HepG2 (cell line): ENCODE data around the gene TIMM44. TPM values are rescaled to one million over a fixed set of nuclear protein-coding genes. Genes with fewer than 3 reads are reported as not detected.
A peak's percentile ranks its signal among the peaks of the same experiment; 100 is the strongest.

ENCODE experiments used
- CCAR2 ChIP-seq: fragments of 200-400 bp; formaldehyde crosslinking; optimal IDR thresholded peaks from 2 replicates; pipeline ENCODE3; 2018; ENCODE audit warnings: low read depth, mild to moderate bottlenecking, low read length, moderate library complexity
- CEBPG ChIP-seq: IDR thresholded peaks from 2 replicates; pipeline ENCODE4 v1.6.1; 2016
- FOXJ3 ChIP-seq: sonication (generic); formaldehyde crosslinking; IDR thresholded peaks from 2 replicates; pipeline ENCODE4 v1.4.0; 2020; ENCODE audit warnings: missing genetic modification reagents, mild to moderate bottlenecking, borderline replicate concordance
- HNF4G ChIP-seq, 2 experiments: sonication (generic) in 1 of 2; formaldehyde crosslinking in 1 of 2; IDR thresholded peaks; 2 replicates each; pipeline versions ENCODE4 v1.4.0 to v1.6.1; 2011 to 2020; ENCODE audit warnings: borderline replicate concordance in 2 of 2, low read depth in 2 of 2, mild to moderate bottlenecking in 2 of 2, low read length in 1 of 2, missing genetic modification reagents in 1 of 2, moderate library complexity in 1 of 2
- JUND ChIP-seq: sonication (generic); formaldehyde crosslinking; IDR thresholded peaks from 2 replicates; pipeline ENCODE4 v1.8.0; 2022; ENCODE audit warnings: mild to moderate bottlenecking, missing genetic modification reagents
- KDM1A ChIP-seq: IDR thresholded peaks from 2 replicates; pipeline ENCODE4 v1.6.1; 2016; ENCODE audit warnings: missing compliant biosample characterization
- MEIS1 ChIP-seq: sonication (generic); formaldehyde crosslinking; IDR thresholded peaks from 2 replicates; pipeline ENCODE4 v1.9.0; 2021; ENCODE audit warnings: mild to moderate bottlenecking, missing genetic modification reagents, moderate library complexity, borderline replicate concordance
- NFRKB ChIP-seq: fragments of 450-650 bp; IDR thresholded peaks from 2 replicates; pipeline ENCODE4 v1.6.1; 2017
- SMAD1 ChIP-seq: sonication (generic); formaldehyde crosslinking; IDR thresholded peaks from 2 replicates; pipeline ENCODE4 v1.4.0; 2020; ENCODE audit warnings: missing genetic modification reagents, low read depth, mild to moderate bottlenecking, borderline replicate concordance
- SMAD9 ChIP-seq: sonication (generic); formaldehyde crosslinking; IDR thresholded peaks from 2 replicates; pipeline ENCODE4 v1.5.1; 2020; ENCODE audit warnings: mild to moderate bottlenecking, missing genetic modification reagents
- YY1 ChIP-seq: IDR thresholded peaks from 2 replicates; pipeline ENCODE4 v1.6.1; 2011; ENCODE audit warnings: low read length, low read depth, moderate library complexity, mild to moderate bottlenecking; ENCODE audit not compliant: insufficient read depth, insufficient replicate concordance
- ZEB1 ChIP-seq: IDR thresholded peaks from 2 replicates; pipeline ENCODE4 v1.6.1; 2012; ENCODE audit warnings: mild to moderate bottlenecking, low read depth, inconsistent platforms; ENCODE audit not compliant: insufficient replicate concordance
- ZNF382 ChIP-seq: sonication (generic); formaldehyde crosslinking; IDR thresholded peaks from 2 replicates; pipeline ENCODE4 v1.5.0; 2020; ENCODE audit warnings: missing genetic modification reagents, mild to moderate bottlenecking, borderline replicate concordance
- ZNF431 ChIP-seq: sonication (generic); formaldehyde crosslinking; IDR thresholded peaks from 2 replicates; pipeline ENCODE4 v1.9.0; 2022; ENCODE audit warnings: missing genetic modification reagents, low read depth, mild to moderate bottlenecking, borderline replicate concordance
- ZNF569 ChIP-seq: sonication (generic); formaldehyde crosslinking; IDR thresholded peaks from 2 replicates; pipeline ENCODE4 v1.5.0; 2020; ENCODE audit warnings: mild to moderate bottlenecking, missing genetic modification reagents, moderate library complexity, borderline replicate concordance
- ZNF589 ChIP-seq: sonication (generic); formaldehyde crosslinking; conservative IDR thresholded peaks from 2 replicates; pipeline ENCODE4 v1.8.0; 2022; ENCODE audit warnings: mild to moderate bottlenecking, moderate library complexity, missing genetic modification reagents
- ZNF615 ChIP-seq: sonication (generic); formaldehyde crosslinking; IDR thresholded peaks from 2 replicates; pipeline ENCODE4 v1.5.0; 2020; ENCODE audit warnings: mild to moderate bottlenecking, missing genetic modification reagents, borderline replicate concordance
- ZNF703 ChIP-seq: sonication (generic); formaldehyde crosslinking; IDR thresholded peaks from 2 replicates; pipeline ENCODE4 v1.5.1; 2020; ENCODE audit warnings: missing genetic modification reagents, mild to moderate bottlenecking, moderate library complexity, borderline replicate concordance
- polyA plus RNA-seq, 8 experiments: library from polyadenylated mRNA; depleted of rRNA in 3 of 8; stranded (reverse) in 7 of 8; unstranded in 1 of 8; fragments of >200 nt; fragmentation: Illumina TruSeq in 4 of 8; extraction: Trizol in 4 of 8; gene quantifications; 2 replicates each; pipeline versions ENCODE4 v1.2.1 to v1.2.3, GENCODE V29; 2011 to 2016; ENCODE audit warnings: low read depth in 4 of 8, missing spikeins in 1 of 8, mixed read lengths in 1 of 8; ENCODE audit not compliant: insufficient read depth in 1 of 8
- total RNA-seq, 5 experiments: library from RNA; depleted of rRNA; stranded (reverse); fragments of >200 nt; fragmentation: Illumina TruSeq; extraction: Trizol; gene quantifications; 2 replicates each; pipeline ENCODE4 v1.2.3, GENCODE V29; 2016; ENCODE audit warnings: low read depth in 1 of 5
- TF ChIP-seq, protein P1 (sequence below): sonication (generic); formaldehyde crosslinking; IDR thresholded peaks from 2 replicates; pipeline ENCODE4 v1.8.1; 2023; ENCODE audit warnings: missing genetic modification reagents, inconsistent platforms, borderline replicate concordance
- TF ChIP-seq, protein P2 (sequence below): sonication (generic); formaldehyde crosslinking; IDR thresholded peaks from 2 replicates; pipeline ENCODE4 v1.4.0; 2020; ENCODE audit warnings: missing genetic modification reagents, mild to moderate bottlenecking, borderline replicate concordance
- TF ChIP-seq, protein P3 (sequence below): IDR thresholded peaks from 2 replicates; pipeline ENCODE4 v1.6.1; 2016
- TF ChIP-seq, protein P4 (sequence below): sonication (generic); formaldehyde crosslinking; IDR thresholded peaks from 2 replicates; pipeline ENCODE4 v1.4.0; 2020; ENCODE audit warnings: missing genetic modification reagents, borderline replicate concordance

TIMM44 gene
- total and polyA plus RNA-seq, 2 of the 13 experiments (the other 11 are each of a cell fraction or from before 2014, with no cell fraction given), result 42.9 to 72.6 TPM

DNA sequence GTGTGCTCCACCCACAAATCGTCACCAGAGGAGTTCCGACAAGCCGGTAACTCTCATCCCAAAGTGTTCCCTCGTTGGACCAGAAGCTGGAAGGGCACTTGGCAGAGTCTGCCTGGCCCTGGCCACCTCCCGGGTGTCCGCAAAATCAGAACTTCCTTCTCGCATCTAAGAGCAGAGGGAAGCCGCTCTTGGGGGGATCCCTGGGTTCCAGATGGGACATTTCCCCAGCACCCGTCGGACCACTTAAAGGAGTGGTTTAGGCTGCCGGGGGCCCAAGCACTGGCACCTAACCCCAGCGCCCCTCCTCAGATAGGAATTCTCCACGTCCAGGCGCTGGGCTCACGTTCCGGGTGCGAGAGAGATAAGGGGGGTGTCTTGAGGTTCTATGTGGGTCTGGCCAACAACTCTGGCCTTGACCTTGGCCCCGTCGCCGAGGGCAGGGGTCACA is 40.6 kb downstream of the TIMM44 start (continued):
- TF ChIP-seq NFRKB, result no peak
- 0 out of 2 replicates have a peak, but pooled peaks have one; percentile 15 for TF ChIP-seq SMAD1 (CRISPR knock-in tag)
- TF ChIP-seq, protein P1, sequence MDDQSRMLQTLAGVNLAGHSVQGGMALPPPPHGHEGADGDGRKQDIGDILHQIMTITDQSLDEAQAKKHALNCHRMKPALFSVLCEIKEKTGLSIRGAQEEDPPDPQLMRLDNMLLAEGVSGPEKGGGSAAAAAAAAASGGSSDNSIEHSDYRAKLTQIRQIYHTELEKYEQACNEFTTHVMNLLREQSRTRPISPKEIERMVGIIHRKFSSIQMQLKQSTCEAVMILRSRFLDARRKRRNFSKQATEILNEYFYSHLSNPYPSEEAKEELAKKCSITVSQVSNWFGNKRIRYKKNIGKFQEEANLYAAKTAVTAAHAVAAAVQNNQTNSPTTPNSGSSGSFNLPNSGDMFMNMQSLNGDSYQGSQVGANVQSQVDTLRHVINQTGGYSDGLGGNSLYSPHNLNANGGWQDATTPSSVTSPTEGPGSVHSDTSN (CRISPR knock-in tag), result no peak
- 0 out of 2 replicates have a peak, but pooled peaks have one; percentile 82 for TF ChIP-seq ZNF615 (CRISPR knock-in tag)
- TF ChIP-seq ZEB1, result peak; percentile 39
- 0 out of 2 replicates have a peak, but pooled peaks have one; percentile 3 for TF ChIP-seq ZNF431 (CRISPR knock-in tag)
- no peak for TF ChIP-seq CCAR2
- TF ChIP-seq YY1, result no peak
- 0 out of 2 replicates have a peak, but pooled peaks have one; percentile 49 for TF ChIP-seq ZNF703
- TF ChIP-seq ZNF382 (CRISPR knock-in tag), result no peak
- TF ChIP-seq FOXJ3 (CRISPR knock-in tag), result no peak
- TF ChIP-seq, protein P2, sequence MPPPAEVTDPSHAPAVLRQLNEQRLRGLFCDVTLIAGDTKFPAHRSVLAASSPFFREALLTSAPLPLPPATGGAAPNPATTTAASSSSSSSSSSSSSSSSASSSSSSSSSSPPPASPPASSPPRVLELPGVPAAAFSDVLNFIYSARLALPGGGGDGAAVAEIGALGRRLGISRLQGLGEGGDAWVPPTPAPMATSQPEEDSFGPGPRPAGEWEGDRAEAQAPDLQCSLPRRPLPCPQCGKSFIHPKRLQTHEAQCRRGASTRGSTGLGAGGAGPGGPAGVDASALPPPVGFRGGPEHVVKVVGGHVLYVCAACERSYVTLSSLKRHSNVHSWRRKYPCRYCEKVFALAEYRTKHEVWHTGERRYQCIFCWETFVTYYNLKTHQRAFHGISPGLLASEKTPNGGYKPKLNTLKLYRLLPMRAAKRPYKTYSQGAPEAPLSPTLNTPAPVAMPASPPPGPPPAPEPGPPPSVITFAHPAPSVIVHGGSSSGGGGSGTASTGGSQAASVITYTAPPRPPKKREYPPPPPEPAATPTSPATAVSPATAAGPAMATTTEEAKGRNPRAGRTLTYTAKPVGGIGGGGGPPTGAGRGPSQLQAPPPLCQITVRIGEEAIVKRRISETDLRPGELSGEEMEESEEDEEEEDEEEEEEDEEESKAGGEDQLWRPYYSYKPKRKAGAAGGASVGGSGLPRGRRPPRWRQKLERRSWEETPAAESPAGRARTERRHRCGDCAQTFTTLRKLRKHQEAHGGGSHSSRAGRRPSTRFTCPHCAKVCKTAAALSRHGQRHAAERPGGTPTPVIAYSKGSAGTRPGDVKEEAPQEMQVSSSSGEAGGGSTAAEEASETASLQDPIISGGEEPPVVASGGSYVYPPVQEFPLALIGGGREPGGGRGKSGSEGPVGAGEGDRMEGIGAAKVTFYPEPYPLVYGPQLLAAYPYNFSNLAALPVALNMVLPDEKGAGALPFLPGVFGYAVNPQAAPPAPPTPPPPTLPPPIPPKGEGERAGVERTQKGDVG (CRISPR knock-in tag), result peak; percentile 73; the same call in 1 of the 2 replicates
- TF ChIP-seq, protein P3, sequence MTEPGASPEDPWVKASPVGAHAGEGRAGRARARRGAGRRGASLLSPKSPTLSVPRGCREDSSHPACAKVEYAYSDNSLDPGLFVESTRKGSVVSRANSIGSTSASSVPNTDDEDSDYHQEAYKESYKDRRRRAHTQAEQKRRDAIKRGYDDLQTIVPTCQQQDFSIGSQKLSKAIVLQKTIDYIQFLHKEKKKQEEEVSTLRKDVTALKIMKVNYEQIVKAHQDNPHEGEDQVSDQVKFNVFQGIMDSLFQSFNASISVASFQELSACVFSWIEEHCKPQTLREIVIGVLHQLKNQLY, result no peak
- 0 out of 2 replicates have a peak, but pooled peaks have one; percentile 58 for TF ChIP-seq ZNF569 (CRISPR knock-in tag)
- no peak for TF ChIP-seq JUND
- no peak for TF ChIP-seq SMAD9 (CRISPR knock-in tag)
- no peak for TF ChIP-seq HNF4G (IDR thresholded peaks at IDR 0.05; ENCODE audit: borderline replicate concordance, low read depth, low read length)
- 0 out of 2 replicates have a peak, but pooled peaks have one; percentile 61 for TF ChIP-seq HNF4G (CRISPR knock-in tag; IDR thresholded peaks at IDR 0.05; ENCODE audit: borderline replicate concordance, low read depth)
- TF ChIP-seq MEIS1 (CRISPR knock-in tag), result no peak; the same call in 1 of the 2 replicates
- TF ChIP-seq, protein P4, sequence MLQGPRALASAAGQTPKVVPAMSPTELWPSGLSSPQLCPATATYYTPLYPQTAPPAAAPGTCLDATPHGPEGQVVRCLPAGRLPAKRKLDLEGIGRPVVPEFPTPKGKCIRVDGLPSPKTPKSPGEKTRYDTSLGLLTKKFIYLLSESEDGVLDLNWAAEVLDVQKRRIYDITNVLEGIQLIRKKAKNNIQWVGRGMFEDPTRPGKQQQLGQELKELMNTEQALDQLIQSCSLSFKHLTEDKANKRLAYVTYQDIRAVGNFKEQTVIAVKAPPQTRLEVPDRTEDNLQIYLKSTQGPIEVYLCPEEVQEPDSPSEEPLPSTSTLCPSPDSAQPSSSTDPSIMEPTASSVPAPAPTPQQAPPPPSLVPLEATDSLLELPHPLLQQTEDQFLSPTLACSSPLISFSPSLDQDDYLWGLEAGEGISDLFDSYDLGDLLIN (CRISPR knock-in tag), result no peak
- no peak for TF ChIP-seq KDM1A (CRISPR knock-in tag)
- no peak for TF ChIP-seq ZNF589 (CRISPR knock-in tag)
- TF ChIP-seq CEBPG (CRISPR knock-in tag), result no peak
